ENCODE measurements around the gene TRABD2A. TPM values are rescaled to one million over a fixed set of nuclear protein-coding genes. Genes with fewer than 3 reads are reported as not detected.

Gene TRABD2A
- total RNA-seq, 2 donors from 2014 or later: 35.1 to 39.4 TPM

DNA sequence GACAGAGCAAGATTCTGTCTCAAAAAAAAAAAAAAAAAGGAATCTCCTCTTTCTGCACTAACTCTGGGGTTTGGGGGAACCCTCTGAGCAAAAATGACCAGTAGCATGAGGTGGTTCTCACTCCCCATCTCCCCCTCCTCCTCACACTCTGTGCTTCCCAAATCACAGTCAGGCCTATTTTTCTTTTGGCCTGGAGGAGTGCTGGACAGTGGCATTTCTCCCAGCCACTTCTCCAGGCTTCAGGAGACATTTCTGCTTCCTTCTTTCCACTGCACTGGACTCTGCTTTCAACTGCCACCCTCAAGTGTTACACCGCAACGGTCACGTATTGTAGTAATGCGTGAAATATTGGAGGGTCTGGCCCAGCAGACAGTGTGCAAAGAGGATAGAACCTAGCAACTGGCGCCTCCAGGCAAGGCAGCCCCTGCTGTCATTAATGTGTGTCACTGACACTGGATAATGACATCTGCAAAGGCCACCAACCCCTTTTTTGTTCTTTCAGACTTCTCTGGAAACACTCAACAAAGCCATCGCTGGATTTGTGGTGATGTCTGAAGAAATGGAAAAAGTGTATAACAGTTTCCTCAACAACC is 68.9 kb downstream of the TRABD2A start:
- H3K36me3 Mint-ChIP-seq (ENCODE audit: insufficient read depth in 2 of 2): peaks cover 2 to 4% of the 10 kb centered on the region in 2 donors
- no peaks in the 10 kb centered on the region for H3K9me3 Mint-ChIP-seq
- no peaks in the 10 kb centered on the region for H3K27me3 Mint-ChIP-seq (ENCODE audit: low read depth)
- H3K4me1 Mint-ChIP-seq (ENCODE audit: low read depth): peaks cover 26% of the 10 kb centered on the region
- DNase-seq: no peak
- no peak overlapping the region for H3K4me3 Mint-ChIP-seq
- H3K27ac Mint-ChIP-seq: no peak overlapping the region
- ATAC-seq (replicated peaks in 1 of 2): no peak

DNA sequence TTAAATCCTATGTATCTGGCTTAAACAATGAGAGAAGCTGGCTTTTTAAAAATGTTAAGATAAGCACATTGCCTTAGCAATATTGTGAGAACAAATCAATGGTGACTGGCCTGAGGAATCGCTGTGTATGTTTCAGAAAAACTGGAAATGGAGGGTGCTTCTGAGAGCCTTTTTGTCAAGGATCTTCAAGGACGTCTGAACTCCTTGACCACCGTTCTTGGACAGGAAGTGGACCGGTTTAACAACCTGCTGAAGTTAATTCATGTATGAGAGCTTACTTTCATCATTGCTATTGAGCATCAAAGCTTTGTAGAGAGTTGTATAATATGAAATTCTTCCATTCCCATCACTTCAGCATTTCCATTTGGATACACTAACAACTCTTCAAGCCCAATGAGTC is 72.6 kb downstream of the TRABD2A start:
- H3K27me3 Mint-ChIP-seq (ENCODE audit: low read depth): no peaks in the 10 kb centered on the region
- no peak overlapping the region for H3K4me3 Mint-ChIP-seq
- H3K27ac Mint-ChIP-seq: no peak overlapping the region
- H3K36me3 Mint-ChIP-seq (ENCODE audit: insufficient read depth in 2 of 2): no peaks in the 10 kb centered on the region
- ATAC-seq (replicated peaks in 1 of 2) (no peak), DNase-seq (no peak)
- peaks cover 10% of the 10 kb centered on the region for H3K4me1 Mint-ChIP-seq (ENCODE audit: low read depth)
- no peaks in the 10 kb centered on the region for H3K9me3 Mint-ChIP-seq

DNA sequence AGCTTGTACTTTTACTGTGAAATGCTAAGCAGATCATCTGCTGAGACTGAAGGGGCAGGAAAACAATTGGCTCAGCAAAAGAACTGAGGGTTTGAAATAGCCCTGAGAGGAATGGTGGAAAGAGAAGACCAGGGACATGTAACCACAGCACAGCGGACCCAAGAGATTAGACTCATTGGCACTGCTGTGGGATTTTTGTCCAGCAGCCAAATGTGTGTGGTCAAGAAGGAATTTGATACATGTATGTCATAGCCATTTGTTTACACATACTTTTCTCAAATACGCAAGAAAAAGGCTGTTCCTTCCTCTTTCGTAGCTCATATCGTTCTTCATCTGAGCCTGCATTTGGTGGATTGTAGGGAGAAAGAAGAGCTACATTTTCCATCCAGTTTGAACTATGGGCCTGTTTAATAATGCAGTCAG is 73.8 kb downstream of the TRABD2A start:
- Mint-ChIP-seq H3K4me3 (no peak overlapping the region), H3K4me1 (ENCODE audit: low read depth) (peaks cover 4% of the 10 kb centered on the region), H3K27ac (no peak overlapping the region), H3K36me3 (ENCODE audit: insufficient read depth in 2 of 2) (peaks cover 0 to 2% of the 10 kb centered on the region in 2 donors), H3K9me3 (peaks cover 2% of the 10 kb centered on the region in 2 donors), H3K27me3 (ENCODE audit: low read depth) (no peaks in the 10 kb centered on the region)
- ATAC-seq (replicated peaks in 1 of 2): no peak
- DNase-seq: no peak

DNA sequence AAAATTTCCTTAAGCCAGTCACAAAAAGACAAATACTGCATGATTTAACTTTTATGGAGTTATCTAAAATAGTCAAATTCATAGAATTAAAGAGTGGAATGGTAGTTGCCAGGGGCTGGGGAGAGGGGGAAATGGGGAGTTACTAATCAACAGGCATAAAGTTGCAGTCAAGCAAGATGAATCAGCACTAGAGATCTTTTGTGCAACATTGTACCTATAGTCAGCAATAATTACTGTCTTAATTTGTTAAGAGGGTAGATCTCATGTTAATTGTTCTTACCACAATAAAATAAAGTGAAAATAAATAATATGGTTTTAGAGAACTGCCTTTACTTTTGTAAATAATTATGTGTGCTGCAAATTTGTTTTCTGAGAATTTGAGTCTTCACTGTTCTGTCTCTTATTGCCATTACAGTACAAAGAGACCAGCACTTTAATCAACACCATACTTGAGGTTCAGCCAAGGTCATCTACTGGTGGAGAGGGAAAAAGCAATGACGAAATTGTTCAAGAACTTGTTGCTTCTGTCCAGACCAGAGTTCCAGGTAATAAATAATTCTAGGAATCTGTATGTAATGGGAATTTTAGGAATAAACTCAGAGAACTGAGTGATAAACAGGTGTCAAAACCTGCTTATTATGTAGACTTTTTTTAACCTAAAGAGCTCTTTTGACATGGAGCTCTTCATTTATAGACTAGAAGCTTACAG is 75.5 kb downstream of the TRABD2A start:
- no peak overlapping the region for H3K27ac Mint-ChIP-seq
- H3K4me3 Mint-ChIP-seq: no peak overlapping the region
- peaks cover 4 to 6% of the 10 kb centered on the region in 2 donors for H3K36me3 Mint-ChIP-seq (ENCODE audit: insufficient read depth in 2 of 2)
- DNase-seq (no peak), ATAC-seq (replicated peaks in 1 of 2) (no peak)
- H3K9me3 Mint-ChIP-seq: peaks cover 3 to 5% of the 10 kb centered on the region in 2 donors
- peaks cover 4% of the 10 kb centered on the region for H3K4me1 Mint-ChIP-seq (ENCODE audit: low read depth)
- H3K27me3 Mint-ChIP-seq (ENCODE audit: low read depth): no peaks in the 10 kb centered on the region

DNA sequence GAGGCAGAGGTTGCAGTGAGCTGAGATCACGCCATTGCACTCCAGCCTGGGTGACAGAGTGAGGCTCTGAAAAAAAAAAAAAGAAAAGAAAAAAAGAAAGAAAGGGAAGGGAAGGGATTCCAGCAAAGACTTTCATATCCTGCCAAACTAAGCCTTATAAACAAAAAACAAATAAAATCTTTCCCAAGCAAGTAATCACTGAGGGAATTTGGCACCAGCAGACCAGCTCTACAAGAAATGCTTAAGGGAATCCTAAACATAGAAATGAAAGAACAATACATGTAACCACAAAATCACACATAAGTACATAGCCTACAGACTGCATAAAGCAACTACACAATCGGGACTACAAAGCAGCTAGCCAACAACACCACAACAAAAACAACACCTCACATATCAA is 79.1 kb downstream of the TRABD2A start:
- DNase-seq (no peak), ATAC-seq (replicated peaks in 1 of 2) (no peak)
- Mint-ChIP-seq H3K27ac (no peak overlapping the region), H3K27me3 (ENCODE audit: low read depth) (no peaks in the 10 kb centered on the region), H3K4me1 (ENCODE audit: low read depth) (peaks cover 11% of the 10 kb centered on the region), H3K4me3 (no peak overlapping the region), H3K9me3 (peaks cover 3 to 5% of the 10 kb centered on the region in 2 donors), H3K36me3 (ENCODE audit: insufficient read depth in 2 of 2) (peaks cover 4 to 6% of the 10 kb centered on the region in 2 donors)

DNA sequence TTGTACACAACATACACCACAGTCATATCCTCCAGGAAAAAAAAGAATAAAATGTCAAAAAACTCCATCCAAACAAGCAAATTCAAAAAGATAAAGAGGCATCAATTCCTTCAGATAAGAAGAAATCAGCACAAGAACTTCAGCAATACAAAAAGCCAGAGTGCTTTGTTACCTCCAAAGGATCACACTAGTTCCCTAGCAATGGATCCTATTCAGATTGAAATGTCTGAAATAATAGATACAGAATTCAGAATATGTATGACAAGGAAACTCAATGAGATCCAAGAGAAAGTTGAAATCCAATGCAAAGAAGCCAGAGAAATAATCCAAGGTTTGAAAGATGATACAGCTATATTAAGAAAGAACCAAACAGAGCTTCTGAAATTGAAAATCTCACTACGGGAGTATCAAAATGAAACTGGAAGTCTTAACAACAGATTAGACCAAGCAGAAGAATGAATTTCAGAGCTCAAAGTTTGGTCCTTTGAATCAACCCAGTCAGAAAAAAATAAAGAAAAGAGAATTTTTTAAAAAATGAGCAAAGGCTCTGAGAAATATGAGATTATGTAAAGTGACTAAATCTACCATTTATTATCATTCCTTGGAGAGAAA is 80.6 kb downstream of the TRABD2A start:
- peak overlapping the region in 1 of 2 donors; percentile 37 for H3K4me3 Mint-ChIP-seq
- H3K9me3 Mint-ChIP-seq: peaks cover 3 to 5% of the 10 kb centered on the region in 2 donors
- no peak for DNase-seq
- peak in 1 of 2 donors; percentile 44 for ATAC-seq (replicated peaks in 1 of 2)
- H3K36me3 Mint-ChIP-seq (ENCODE audit: insufficient read depth in 2 of 2): peaks cover 4 to 6% of the 10 kb centered on the region in 2 donors
- no peaks in the 10 kb centered on the region for H3K27me3 Mint-ChIP-seq (ENCODE audit: low read depth)
- H3K4me1 Mint-ChIP-seq (ENCODE audit: low read depth): peaks cover 11% of the 10 kb centered on the region
- peak overlapping the region; percentile 0 for H3K27ac Mint-ChIP-seq

DNA sequence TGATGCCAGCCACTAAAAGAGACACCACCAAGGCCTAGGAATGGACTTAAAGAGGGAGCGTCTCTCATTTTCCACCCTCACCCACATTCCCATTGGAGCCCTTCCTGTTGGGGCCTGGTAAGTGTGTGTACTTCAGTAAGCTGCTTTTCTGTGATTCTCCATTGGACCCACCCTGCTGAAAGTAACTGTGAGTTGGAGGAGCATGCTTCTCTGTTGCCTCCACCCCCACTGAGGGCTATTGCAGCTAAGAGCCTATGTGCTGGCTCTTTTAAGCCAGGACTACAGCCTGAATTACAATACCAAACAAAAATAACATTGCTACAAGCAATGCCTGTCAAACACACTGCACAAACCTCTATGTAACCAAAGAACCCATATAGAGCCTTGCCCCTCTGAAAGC is 81.1 kb downstream of the TRABD2A start:
- peaks cover 4 to 6% of the 10 kb centered on the region in 2 donors for H3K36me3 Mint-ChIP-seq (ENCODE audit: insufficient read depth in 2 of 2)
- H3K4me3 Mint-ChIP-seq: peak overlapping the region in 1 of 2 donors; percentile 37
- ATAC-seq (replicated peaks in 1 of 2): no peak

DNA sequence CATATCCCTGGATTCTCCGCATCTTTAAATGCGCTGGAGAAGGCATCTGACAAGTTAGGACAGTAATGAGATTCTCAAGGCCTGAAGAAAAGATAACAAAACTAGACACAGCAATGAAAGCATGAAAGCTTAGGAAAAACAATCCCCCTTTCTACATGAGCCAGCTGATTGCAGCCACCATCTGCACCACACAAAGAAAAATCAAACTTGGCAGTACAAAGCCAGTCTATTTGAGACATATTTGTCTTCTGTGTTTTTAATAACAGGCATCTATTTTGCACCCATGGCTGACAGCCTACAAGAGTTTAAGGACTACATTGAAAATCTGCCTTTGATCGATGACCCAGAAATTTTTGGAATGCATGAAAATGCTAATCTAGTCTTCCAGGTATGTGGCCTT is 83.6 kb downstream of the TRABD2A start:
- H3K27ac Mint-ChIP-seq: no peak overlapping the region
- DNase-seq: no peak
- H3K4me1 Mint-ChIP-seq (ENCODE audit: low read depth): peaks cover 22% of the 10 kb centered on the region
- H3K27me3 Mint-ChIP-seq (ENCODE audit: low read depth): no peaks in the 10 kb centered on the region
- ATAC-seq (replicated peaks in 1 of 2): no peak
- no peak overlapping the region for H3K4me3 Mint-ChIP-seq
- peaks cover 3 to 5% of the 10 kb centered on the region in 2 donors for H3K9me3 Mint-ChIP-seq
- peaks cover 6 to 7% of the 10 kb centered on the region in 2 donors for H3K36me3 Mint-ChIP-seq (ENCODE audit: insufficient read depth in 2 of 2)

More for the DNA sequence above, 81.1 kb downstream of the TRABD2A start:
- peaks cover 11% of the 10 kb centered on the region for H3K4me1 Mint-ChIP-seq (ENCODE audit: low read depth)
- no peaks in the 10 kb centered on the region for H3K27me3 Mint-ChIP-seq (ENCODE audit: low read depth)
- no peak overlapping the region for H3K27ac Mint-ChIP-seq
- DNase-seq: no peak
- H3K9me3 Mint-ChIP-seq: peaks cover 3 to 5% of the 10 kb centered on the region in 2 donors

DNA sequence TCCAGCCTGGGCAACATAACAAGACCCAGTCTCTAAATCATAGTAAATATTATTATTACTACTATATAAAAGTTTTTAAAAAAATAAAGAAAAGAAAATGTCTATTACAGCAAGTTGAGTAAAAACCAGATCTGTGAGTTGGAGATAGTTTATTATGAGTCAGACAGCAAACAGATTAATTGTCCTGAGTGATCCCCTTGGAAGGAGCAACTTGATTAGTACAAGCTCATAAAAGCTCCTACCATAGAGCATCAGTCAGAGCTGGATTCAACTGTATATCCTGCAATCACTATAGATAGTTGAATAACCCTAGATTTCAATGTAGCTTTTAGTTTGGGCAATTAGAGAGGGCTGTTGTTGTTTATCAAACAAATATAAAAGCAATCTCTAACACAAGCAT is 84.1 kb downstream of the TRABD2A start:
- DNase-seq (no peak), ATAC-seq (replicated peaks in 1 of 2) (no peak)
- H3K27ac Mint-ChIP-seq: no peak overlapping the region
- H3K9me3 Mint-ChIP-seq: peaks cover 0 to under 1% of the 10 kb centered on the region in 2 donors
- peaks cover 2 to 7% of the 10 kb centered on the region in 2 donors for H3K36me3 Mint-ChIP-seq (ENCODE audit: insufficient read depth in 2 of 2)
- H3K4me1 Mint-ChIP-seq (ENCODE audit: low read depth): peaks cover 22% of the 10 kb centered on the region
- no peak overlapping the region for H3K4me3 Mint-ChIP-seq
- H3K27me3 Mint-ChIP-seq (ENCODE audit: low read depth): no peaks in the 10 kb centered on the region

DNA sequence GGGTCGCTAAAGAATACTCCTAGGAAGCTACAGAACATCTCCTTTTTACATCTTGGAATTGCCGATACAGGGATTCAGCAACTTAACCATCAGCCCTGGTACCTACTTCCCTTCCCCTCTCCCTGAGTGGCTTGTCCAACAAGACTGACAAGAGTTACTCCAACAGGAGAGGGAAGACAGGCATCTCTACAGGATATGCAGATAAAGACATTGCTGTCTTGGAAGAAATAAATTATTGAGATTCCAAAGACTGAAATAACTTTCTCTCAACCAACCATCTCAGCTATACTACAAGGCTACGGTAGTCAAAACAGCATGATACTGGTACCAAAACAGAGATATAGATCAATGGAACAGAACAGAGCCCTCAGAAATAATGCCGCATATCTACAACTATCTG is 87.2 kb downstream of the TRABD2A start:
- Mint-ChIP-seq H3K9me3 (peaks cover 0 to 4% of the 10 kb centered on the region in 2 donors), H3K36me3 (ENCODE audit: insufficient read depth in 2 of 2) (peaks cover 0 to 2% of the 10 kb centered on the region in 2 donors), H3K4me1 (ENCODE audit: low read depth) (peaks cover 11% of the 10 kb centered on the region), H3K27ac (no peak overlapping the region), H3K4me3 (no peak overlapping the region), H3K27me3 (ENCODE audit: low read depth) (no peaks in the 10 kb centered on the region)
- DNase-seq (no peak), ATAC-seq (replicated peaks in 1 of 2) (no peak)

DNA sequence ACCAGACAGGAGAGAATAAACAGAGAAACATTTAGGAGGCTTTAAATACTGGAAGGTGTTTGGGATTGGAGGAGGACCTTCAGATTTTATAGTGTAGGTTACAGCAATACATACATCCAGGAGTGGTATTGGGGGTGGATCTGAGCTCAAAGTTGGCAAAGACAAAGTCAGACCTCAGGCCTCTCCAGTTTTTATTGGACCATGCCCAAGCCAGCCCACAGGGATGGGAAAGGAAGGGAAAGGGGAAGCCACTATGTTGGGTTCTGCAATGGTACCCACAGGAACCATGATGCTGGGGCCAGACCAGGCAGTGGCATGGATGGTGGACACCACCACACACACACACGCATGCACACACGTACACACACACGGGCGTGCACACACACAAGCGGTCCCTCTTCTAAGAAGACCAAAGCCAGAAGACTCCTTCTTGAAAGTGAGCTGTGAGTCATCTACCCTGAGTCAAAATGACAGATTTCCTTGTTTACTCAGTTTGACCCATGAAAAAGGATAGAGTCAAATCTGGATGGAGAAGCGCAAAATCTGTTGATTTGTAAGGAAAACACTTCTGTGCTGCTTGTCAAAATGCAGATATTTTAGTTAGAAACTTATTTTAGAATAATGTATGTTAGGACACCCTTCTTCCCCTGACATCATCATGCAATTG is 87.9 kb downstream of the TRABD2A start:
- Mint-ChIP-seq H3K9me3 (peaks cover 0 to 4% of the 10 kb centered on the region in 2 donors), H3K36me3 (ENCODE audit: insufficient read depth in 2 of 2) (peaks cover 0 to 2% of the 10 kb centered on the region in 2 donors), H3K4me3 (no peak overlapping the region), H3K4me1 (ENCODE audit: low read depth) (peaks cover 11% of the 10 kb centered on the region), H3K27me3 (ENCODE audit: low read depth) (no peaks in the 10 kb centered on the region), H3K27ac (no peak overlapping the region)
- ATAC-seq (replicated peaks in 1 of 2): peak in 1 of 2 donors; percentile 38
- no peak for DNase-seq

DNA sequence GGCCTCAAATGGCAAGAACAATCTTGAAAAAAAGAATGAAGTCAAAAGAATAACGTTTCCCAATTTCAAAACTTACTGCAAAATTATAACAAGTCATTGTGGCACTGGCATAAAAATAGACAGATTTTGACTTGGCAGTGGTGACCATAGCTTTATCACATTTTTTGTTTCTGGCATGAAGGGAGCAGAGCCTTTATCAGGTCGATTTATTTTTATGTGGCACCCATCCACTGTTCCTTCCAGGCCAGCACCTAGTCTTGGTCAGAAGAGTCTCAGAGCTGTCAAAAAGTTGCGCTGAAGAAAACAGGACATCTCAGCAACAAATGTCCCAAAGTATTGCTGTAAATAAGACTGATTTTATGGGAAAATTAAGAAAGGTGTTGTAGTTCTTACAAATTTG is 92.4 kb downstream of the TRABD2A start:
- H3K27ac Mint-ChIP-seq: no peak overlapping the region
- ATAC-seq (replicated peaks in 1 of 2): no peak
- H3K9me3 Mint-ChIP-seq: peaks cover 0 to 4% of the 10 kb centered on the region in 2 donors
- H3K4me3 Mint-ChIP-seq: no peak overlapping the region
- H3K4me1 Mint-ChIP-seq (ENCODE audit: low read depth): peaks cover 26% of the 10 kb centered on the region
- DNase-seq: no peak
- H3K36me3 Mint-ChIP-seq (ENCODE audit: insufficient read depth in 2 of 2): no peaks in the 10 kb centered on the region
- H3K27me3 Mint-ChIP-seq (ENCODE audit: low read depth): no peaks in the 10 kb centered on the region

DNA sequence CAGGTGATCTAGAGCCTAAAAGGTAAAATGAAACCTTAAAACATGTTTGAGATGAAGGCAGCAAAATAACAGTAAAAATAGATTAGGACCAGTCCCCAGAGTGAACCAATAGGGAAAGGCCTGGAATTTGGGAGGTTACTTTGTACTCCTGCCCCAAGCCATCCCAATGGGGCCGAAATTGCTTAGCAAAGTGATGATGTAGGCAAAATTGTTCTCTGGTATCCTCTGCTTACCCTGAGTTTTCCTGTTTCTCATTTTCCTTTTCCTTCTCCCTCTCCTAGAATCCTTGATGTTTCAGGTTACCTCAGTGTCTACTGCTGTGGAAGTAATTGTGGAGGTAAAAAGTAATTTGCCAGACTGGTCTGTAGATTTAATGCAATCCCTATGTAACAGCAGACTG is 92.9 kb downstream of the TRABD2A start:
- ATAC-seq (replicated peaks in 1 of 2) (no peak), DNase-seq (no peak)
- Mint-ChIP-seq H3K27ac (no peak overlapping the region), H3K27me3 (ENCODE audit: low read depth) (no peaks in the 10 kb centered on the region), H3K36me3 (ENCODE audit: insufficient read depth in 2 of 2) (no peaks in the 10 kb centered on the region), H3K4me1 (ENCODE audit: low read depth) (peaks cover 26% of the 10 kb centered on the region), H3K4me3 (no peak overlapping the region), H3K9me3 (peaks cover 0 to 4% of the 10 kb centered on the region in 2 donors)
